Measurements from ENCODE around the gene GABRR3.
A peak's percentile ranks its signal among the peaks of the same experiment; 100 is the strongest.
"Not testable (repeated sequence)": the region's sequence is repeated elsewhere in the genome, so short reads cannot be mapped to it uniquely, and the experiment has no call there.

GABRR3 gene

GRCh38 chr3:98021830-98022560 is 13.1 kb downstream of the GABRR3 start:
- DNase-seq (ENCODE audit: low read depth): peak; percentile 78

- no peak for DNase-seq (ENCODE audit: low read depth)
Observed at GRCh38 chr3:98020412-98020811, 14.7 kb downstream of the GABRR3 start.

GRCh38 chr3:98018301-98018700 is 16.8 kb downstream of the GABRR3 start:
- DNase-seq (ENCODE audit: low read depth): no peak

- DNase-seq (ENCODE audit: low read depth): no peak
Observed at GRCh38 chr3:98014268-98014585, 20.9 kb downstream of the GABRR3 start.

GRCh38 chr3:98013411-98014267 is 21.5 kb downstream of the GABRR3 start:
- DNase-seq (ENCODE audit: low read depth): peak; percentile 77

GRCh38 chr3:98012979-98013378 is 22.1 kb downstream of the GABRR3 start:
- DNase-seq (ENCODE audit: low read depth): peak; percentile 81

GRCh38 chr3:98010883-98011449 is 24.1 kb downstream of the GABRR3 start:
- not testable (repeated sequence) for DNase-seq (ENCODE audit: low read depth)

- DNase-seq (ENCODE audit: low read depth): no peak
Observed at GRCh38 chr3:98010194-98010882, 24.8 kb downstream of the GABRR3 start.

GRCh38 chr3:98008855-98009254 is 26.3 kb downstream of the GABRR3 start:
- no peak for DNase-seq (ENCODE audit: low read depth)

GRCh38 chr3:98005438-98005837 is 29.7 kb downstream of the GABRR3 start:
- DNase-seq (ENCODE audit: low read depth): no peak

GRCh38 chr3:98004721-98005120 is 30.4 kb downstream of the GABRR3 start:
- no peak for DNase-seq (ENCODE audit: low read depth)

GRCh38 chr3:98003306-98003969 is 31.7 kb downstream of the GABRR3 start:
- no peak for DNase-seq (ENCODE audit: low read depth)

- no peak for DNase-seq (ENCODE audit: low read depth)
Observed at GRCh38 chr3:98002717-98003116, 32.4 kb downstream of the GABRR3 start.

- DNase-seq (ENCODE audit: low read depth): no peak
Observed at GRCh38 chr3:97999994-98000393, 35.1 kb downstream of the GABRR3 start.

GRCh38 chr3:97999103-97999502 is 36.0 kb downstream of the GABRR3 start:
- DNase-seq (ENCODE audit: low read depth): no peak

GRCh38 chr3:97996988-97997387 is 38.1 kb downstream of the GABRR3 start:
- DNase-seq (ENCODE audit: low read depth): no peak

GRCh38 chr3:97994328-97994945 is 40.7 kb downstream of the GABRR3 start:
- DNase-seq (ENCODE audit: low read depth): no peak

- DNase-seq (ENCODE audit: low read depth): no peak
Observed at GRCh38 chr3:97993526-97993925, 41.6 kb downstream of the GABRR3 start.

- no peak for DNase-seq (ENCODE audit: low read depth)
Observed at GRCh38 chr3:97992547-97993173, 42.5 kb downstream of the GABRR3 start.

- DNase-seq (ENCODE audit: low read depth): no peak
Observed at GRCh38 chr3:97991293-97991682, 43.8 kb downstream of the GABRR3 start.
